ENCODE measurements around the gene PLCD1.

DNA sequence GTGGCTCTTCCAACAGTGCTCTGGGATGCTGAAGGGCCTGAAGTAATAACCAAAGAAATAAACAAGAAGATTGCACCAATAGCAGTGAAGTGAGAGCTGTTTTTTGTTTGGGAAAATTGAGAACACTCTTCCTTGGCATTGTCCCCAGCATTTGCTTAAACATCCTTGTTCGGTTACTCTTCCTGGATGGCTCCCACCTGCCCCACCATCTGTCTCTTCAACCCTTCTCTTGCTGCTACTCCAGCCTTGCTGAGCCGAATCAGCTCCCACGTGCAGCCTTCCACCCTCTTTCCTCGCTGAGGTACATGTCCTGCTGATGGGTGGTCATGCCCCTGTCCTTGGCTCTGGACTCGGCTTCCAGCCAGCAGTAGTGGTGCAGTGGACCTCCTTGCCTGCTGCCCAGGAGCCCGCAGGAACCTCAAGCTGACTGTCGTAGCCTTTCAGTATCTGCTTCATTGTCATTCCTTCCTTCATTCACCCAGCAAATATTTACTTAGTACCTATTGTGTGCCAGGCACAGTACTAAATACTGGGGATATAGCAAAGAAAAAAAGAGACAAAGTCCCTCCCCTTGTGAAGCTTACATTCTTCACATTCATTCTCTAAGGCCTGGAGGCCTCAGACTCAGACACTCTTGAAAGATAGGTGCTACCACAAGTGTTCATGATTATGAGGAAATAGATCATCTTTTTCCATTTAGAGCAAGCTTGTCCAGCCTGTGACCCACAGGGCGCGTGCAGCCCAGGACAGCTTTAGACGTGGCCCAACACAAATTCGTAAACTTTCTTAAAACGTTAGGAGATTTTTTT, 56.0 kb downstream of the PLCD1 start:
- TF ChIP-seq CTCF (IDR thresholded peaks at IDR 0.05): no peak
- no peak for TF ChIP-seq POLR2A (IDR thresholded peaks at IDR 0.05)
